K562 (cell line): Measurements from ENCODE around the gene MAGI3. TPM values are rescaled to one million over a fixed set of nuclear protein-coding genes. Genes with fewer than 3 reads are reported as not detected.

ENCODE experiments used
- ASH1L ChIP-seq: fragments of 450-650 bp; IDR thresholded peaks from 2 replicates; pipeline ENCODE4 v1.6.1; 2018; ENCODE audit warnings: borderline replicate concordance, mild to moderate bottlenecking, low read depth; ENCODE audit not compliant: partially characterized antibody
- BHLHE40 ChIP-seq: IDR thresholded peaks from 2 replicates; pipeline ENCODE4 v1.6.1; 2011; ENCODE audit warnings: low read length, improper control_type of control experiment
- CBFA2T3 ChIP-seq: fragments of 450-650 bp; IDR thresholded peaks from 2 replicates; pipeline ENCODE4 v1.6.1; 2017
- CBX1 ChIP-seq: sonication (generic); IDR thresholded peaks from 2 replicates; pipeline ENCODE4 v1.6.1; 2016; ENCODE audit warnings: antibody characterized with exemption, low read depth, mild to moderate bottlenecking
- EGR1 ChIP-seq: fragments of 450-650 bp; conservative IDR thresholded peaks from 2 replicates; pipeline ENCODE4 v1.6.1; 2017; ENCODE audit warnings: mild to moderate bottlenecking
- EHMT2 ChIP-seq: fragments of 450-650 bp; IDR thresholded peaks from 2 replicates; pipeline ENCODE4 v1.6.1; 2018; ENCODE audit warnings: antibody characterized with exemption
- ESRRB ChIP-seq: fragments of 250-450 bp; sonication (Bioruptor Pico); IDR thresholded peaks from 2 replicates; pipeline ENCODE4 v1.5.0; 2020; ENCODE audit warnings: mild to moderate bottlenecking, moderate library complexity, borderline replicate concordance
- FOSL1 ChIP-seq: fragments of 200-800 bp; sonication (Bioruptor generic); conservative IDR thresholded peaks from 2 replicates; pipeline ENCODE4 v1.6.1; 2016; ENCODE audit warnings: missing genetic modification characterization, missing compliant biosample characterization
- FOXM1 ChIP-seq, 2 experiments: fragments of 450-650 bp in 1 of 2; sonication (generic) in 1 of 2; formaldehyde crosslinking in 1 of 2; IDR thresholded peaks; 2 replicates each; pipeline versions ENCODE4 v1.6.1 to v1.9.0; 2017 to 2022; ENCODE audit warnings: low read depth in 2 of 2, mild to moderate bottlenecking in 2 of 2, missing genetic modification reagents in 1 of 2, moderate library complexity in 1 of 2
- GATA2 ChIP-seq: sonication (generic); formaldehyde crosslinking; IDR thresholded peaks from 2 replicates; pipeline ENCODE4 v1.4.0; 2020; ENCODE audit warnings: mild to moderate bottlenecking, missing genetic modification reagents
- HDAC1 ChIP-seq, 2 experiments: fragments of 450-650 bp; IDR thresholded peaks; 2 replicates each; pipeline ENCODE4 v1.6.1; 2016 to 2017; ENCODE audit warnings: inconsistent platforms in 1 of 2, mild to moderate bottlenecking in 1 of 2, moderate library complexity in 1 of 2
- MAZ ChIP-seq, 2 experiments: fragments of 450-650 bp in 1 of 2; sonication (generic) in 1 of 2; formaldehyde crosslinking; IDR thresholded peaks in 1 of 2; conservative IDR thresholded peaks in 1 of 2; 2 replicates each; pipeline versions ENCODE4 v1.4.0 to v1.5.0; 2020; ENCODE audit warnings: mild to moderate bottlenecking in 1 of 2, missing genetic modification reagents in 1 of 2
- RAD21 ChIP-seq, 2 experiments: fragments of 250-450 bp in 1 of 2; fragments of 450-650 bp in 1 of 2; sonication (Bioruptor Pico) in 1 of 2; formaldehyde crosslinking in 1 of 2; IDR thresholded peaks in 1 of 2; conservative IDR thresholded peaks in 1 of 2; 2 replicates each; pipeline versions ENCODE4 v1.4.0 to v1.8.0; 2020 to 2022; ENCODE audit warnings: mild to moderate bottlenecking in 2 of 2, moderate library complexity in 1 of 2
- RAD51 ChIP-seq: fragments of 450-650 bp; IDR thresholded peaks from 2 replicates; pipeline ENCODE4 v1.7.1; 2016; ENCODE audit warnings: low read depth, mild to moderate bottlenecking, borderline replicate concordance
- RBM15 ChIP-seq: fragments of 200-400 bp; formaldehyde crosslinking; IDR thresholded peaks from 2 replicates; pipeline ENCODE4 v1.6.1; 2018; ENCODE audit warnings: mild to moderate bottlenecking, low read length, moderate library complexity; ENCODE audit not compliant: insufficient read depth
- SMARCA5 ChIP-seq: fragments of 450-650 bp; IDR thresholded peaks from 2 replicates; pipeline ENCODE4 v1.6.1; 2016
- STAT5B ChIP-seq: fragments of 250-450 bp; sonication (Bioruptor Pico); IDR thresholded peaks from 2 replicates; pipeline ENCODE4 v1.8.0; 2021; ENCODE audit warnings: mild to moderate bottlenecking, inconsistent platforms
- TAF1 ChIP-seq: IDR thresholded peaks from 2 replicates; pipeline ENCODE4 v1.6.1; 2011; ENCODE audit warnings: mild to moderate bottlenecking, low read length, moderate library complexity; ENCODE audit not compliant: insufficient read depth, control insufficient read depth, severe bottlenecking; ENCODE audit errors: extremely low read depth
- ZNF124 ChIP-seq: sonication (generic); formaldehyde crosslinking; IDR thresholded peaks from 2 replicates; pipeline ENCODE4 v1.8.1; 2022; ENCODE audit warnings: missing genetic modification reagents
- ZNF253 ChIP-seq: fragments of 250-450 bp; sonication (Bioruptor Pico); conservative IDR thresholded peaks from 2 replicates; pipeline ENCODE4 v1.6.1; 2021; ENCODE audit warnings: mild to moderate bottlenecking
- ZNF354B ChIP-seq: fragments of 250-450 bp; sonication (Bioruptor Pico); IDR thresholded peaks from 2 replicates; pipeline ENCODE4 v1.4.0; 2020
- ZNF76 ChIP-seq: fragments of 250-450 bp; sonication (Bioruptor Pico); IDR thresholded peaks from 2 replicates; pipeline ENCODE4 v1.4.0; 2020; ENCODE audit warnings: mild to moderate bottlenecking, moderate library complexity, borderline replicate concordance
- polyA plus RNA-seq, 8 experiments: library from polyadenylated mRNA; depleted of rRNA in 4 of 8; stranded (reverse) in 5 of 8; unstranded in 3 of 8; fragments of >200 nt; fragmentation: Nextera tagmentation in 2 of 8; fragmentation: Illumina TruSeq in 1 of 8; extraction: Ambion mirVana in 2 of 8; extraction: Trizol in 1 of 8; gene quantifications; 2 replicates each; pipeline versions ENCODE4 v1.2.1 to v1.2.3, GENCODE V29; 2011 to 2014; ENCODE audit warnings: inconsistent platforms in 1 of 8, missing spikeins in 1 of 8
- total RNA-seq, 7 experiments: library from RNA; depleted of rRNA in 6 of 7; stranded (reverse); fragments of >200 nt in 6 of 7; fragmentation: Illumina TruSeq in 2 of 7; extraction: Trizol in 2 of 7; gene quantifications; 2 replicates each; pipeline versions ENCODE4 v1.2.1 to v1.2.3, GENCODE V29; 2011 to 2021; ENCODE audit warnings: low replicate concordance in 1 of 7
- TF ChIP-seq, protein P1 (sequence below): IDR thresholded peaks from 3 replicates; pipeline ENCODE4 v1.6.1; 2011; ENCODE audit warnings: borderline replicate concordance, mild to moderate bottlenecking; ENCODE audit not compliant: insufficient read length, insufficient read depth
- TF ChIP-seq, protein P2 (sequence below): fragments of 450-650 bp; conservative IDR thresholded peaks from 2 replicates; pipeline ENCODE4 v1.6.1; 2016; ENCODE audit warnings: missing genetic modification characterization, low read depth, mild to moderate bottlenecking, control low read depth, missing compliant biosample characterization
- TF ChIP-seq, protein P3 (sequence below): fragments of 450-650 bp; IDR thresholded peaks from 2 replicates; pipeline ENCODE4 v1.6.1; 2014; ENCODE audit warnings: low read depth, mild to moderate bottlenecking, moderate library complexity, borderline replicate concordance

The MAGI3 gene
- total and polyA plus RNA-seq, 9 of the 15 experiments (the other 6 are each of a cell fraction or from before 2014, with no cell fraction given): 1.0 to 8.6 (median 5.5) TPM

DNA sequence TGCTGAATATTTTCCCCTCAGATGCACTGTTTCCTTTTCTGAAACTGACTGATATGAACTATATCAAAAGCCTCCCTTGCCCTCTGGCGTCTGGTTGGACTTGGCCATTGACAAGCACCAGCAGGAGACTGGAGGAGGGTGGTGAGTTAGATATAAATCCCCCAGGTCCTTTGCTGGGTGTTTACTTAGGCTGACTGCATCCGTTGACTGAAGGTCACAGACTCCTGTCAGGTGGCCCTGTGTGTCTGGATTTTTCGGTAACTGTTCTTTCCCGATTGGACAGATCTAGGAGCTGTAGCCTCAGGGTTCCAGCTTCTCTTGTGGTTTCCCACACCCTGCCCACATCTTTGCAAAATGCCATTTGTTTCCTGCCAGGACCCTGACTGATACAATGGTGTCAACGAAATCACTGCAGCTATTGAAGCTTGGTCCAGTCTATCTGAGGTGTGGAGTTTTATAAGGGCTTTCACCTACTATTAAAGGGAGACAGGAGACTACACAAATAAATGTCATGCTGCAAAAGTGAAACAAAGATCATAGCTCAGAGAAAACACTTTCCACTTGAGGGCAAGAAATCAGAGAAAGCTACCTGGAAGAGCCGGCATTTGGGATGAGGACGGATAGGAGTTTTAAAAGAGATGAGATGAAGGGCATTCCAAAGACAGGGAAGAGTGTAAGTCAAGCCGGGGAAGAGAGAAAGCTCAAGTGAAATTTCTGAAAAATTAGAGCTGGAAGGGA, 1.5 kb upstream of the MAGI3 start (continued):
- TF ChIP-seq, protein P1, sequence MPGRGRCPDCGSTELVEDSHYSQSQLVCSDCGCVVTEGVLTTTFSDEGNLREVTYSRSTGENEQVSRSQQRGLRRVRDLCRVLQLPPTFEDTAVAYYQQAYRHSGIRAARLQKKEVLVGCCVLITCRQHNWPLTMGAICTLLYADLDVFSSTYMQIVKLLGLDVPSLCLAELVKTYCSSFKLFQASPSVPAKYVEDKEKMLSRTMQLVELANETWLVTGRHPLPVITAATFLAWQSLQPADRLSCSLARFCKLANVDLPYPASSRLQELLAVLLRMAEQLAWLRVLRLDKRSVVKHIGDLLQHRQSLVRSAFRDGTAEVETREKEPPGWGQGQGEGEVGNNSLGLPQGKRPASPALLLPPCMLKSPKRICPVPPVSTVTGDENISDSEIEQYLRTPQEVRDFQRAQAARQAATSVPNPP: no peak
- TF ChIP-seq, protein P2, sequence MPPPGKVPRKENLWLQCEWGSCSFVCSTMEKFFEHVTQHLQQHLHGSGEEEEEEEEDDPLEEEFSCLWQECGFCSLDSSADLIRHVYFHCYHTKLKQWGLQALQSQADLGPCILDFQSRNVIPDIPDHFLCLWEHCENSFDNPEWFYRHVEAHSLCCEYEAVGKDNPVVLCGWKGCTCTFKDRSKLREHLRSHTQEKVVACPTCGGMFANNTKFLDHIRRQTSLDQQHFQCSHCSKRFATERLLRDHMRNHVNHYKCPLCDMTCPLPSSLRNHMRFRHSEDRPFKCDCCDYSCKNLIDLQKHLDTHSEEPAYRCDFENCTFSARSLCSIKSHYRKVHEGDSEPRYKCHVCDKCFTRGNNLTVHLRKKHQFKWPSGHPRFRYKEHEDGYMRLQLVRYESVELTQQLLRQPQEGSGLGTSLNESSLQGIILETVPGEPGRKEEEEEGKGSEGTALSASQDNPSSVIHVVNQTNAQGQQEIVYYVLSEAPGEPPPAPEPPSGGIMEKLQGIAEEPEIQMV (tag): no peak
- TF ChIP-seq FOXM1 (IDR thresholded peaks at IDR 0.05; ENCODE audit: low read depth) (peak; percentile 57; the same call in 1 of the 2 replicates), FOXM1 (CRISPR knock-in tag; IDR thresholded peaks at IDR 0.05; ENCODE audit: low read depth) (no peak), RBM15 (no peak), ASH1L (no peak), GATA2 (CRISPR knock-in tag) (peak; percentile 36; the same call in 1 of the 2 replicates), EGR1 (no peak), MAZ (CRISPR knock-in tag; conservative IDR thresholded peaks at IDR 0.05 in 1 of 2, IDR thresholded peaks at IDR 0.05 in 1 of 2) (peak in 1 of 2 experiments; percentile 45; a peak in 1 of 4 replicates), TAF1 (no peak), SMARCA5 (no peak), ZNF76 (CRISPR knock-in tag) (no peak), ZNF253 (CRISPR knock-in tag) (no peak), RAD51 (no peak), BHLHE40 (no peak), ESRRB (CRISPR knock-in tag) (no peak), CBX1 (no peak), EHMT2 (no peak), RAD21 (CRISPR knock-in tag; conservative IDR thresholded peaks at IDR 0.05 in 1 of 2, IDR thresholded peaks at IDR 0.05 in 1 of 2) (peak in 1 of 2 experiments; percentile 31; a peak in 1 of 4 replicates), ZNF124 (CRISPR knock-in tag) (no peak), ZNF354B (CRISPR knock-in tag) (no peak), HDAC1 (IDR thresholded peaks at IDR 0.05) (no peak), STAT5B (no peak), CBFA2T3 (peak; percentile 95), FOSL1 (no peak)
- TF ChIP-seq, protein P3, sequence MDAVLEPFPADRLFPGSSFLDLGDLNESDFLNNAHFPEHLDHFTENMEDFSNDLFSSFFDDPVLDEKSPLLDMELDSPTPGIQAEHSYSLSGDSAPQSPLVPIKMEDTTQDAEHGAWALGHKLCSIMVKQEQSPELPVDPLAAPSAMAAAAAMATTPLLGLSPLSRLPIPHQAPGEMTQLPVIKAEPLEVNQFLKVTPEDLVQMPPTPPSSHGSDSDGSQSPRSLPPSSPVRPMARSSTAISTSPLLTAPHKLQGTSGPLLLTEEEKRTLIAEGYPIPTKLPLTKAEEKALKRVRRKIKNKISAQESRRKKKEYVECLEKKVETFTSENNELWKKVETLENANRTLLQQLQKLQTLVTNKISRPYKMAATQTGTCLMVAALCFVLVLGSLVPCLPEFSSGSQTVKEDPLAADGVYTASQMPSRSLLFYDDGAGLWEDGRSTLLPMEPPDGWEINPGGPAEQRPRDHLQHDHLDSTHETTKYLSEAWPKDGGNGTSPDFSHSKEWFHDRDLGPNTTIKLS: no peak
